Neuronal stem cell (in vitro differentiated cells): Measurements from ENCODE around the gene SNRPA1.
A peak's percentile ranks its signal among the peaks of the same experiment; 100 is the strongest.

Source experiments
- DNase-seq: peaks from one replicate; pipeline ENCODE4 v3.0.0-alpha.2; 2013; ENCODE audit warnings: low spot score
- H2AFZ ChIP-seq: one replicate; pipeline ENCODE4 v1.6.1; 2013; ENCODE audit warnings: mild to moderate bottlenecking, low read length, inconsistent platforms
- H2AK5ac ChIP-seq: 2 replicates; pipeline ENCODE4 v1.6.1; 2013; ENCODE audit warnings: low read depth, mild to moderate bottlenecking, inconsistent platforms, low read length, moderate library complexity, mixed read lengths
- H2BK120ac ChIP-seq: 2 replicates; pipeline ENCODE4 v1.6.1; 2013; ENCODE audit warnings: low read depth, mild to moderate bottlenecking, inconsistent platforms, low read length, moderate library complexity, mixed read lengths
- H2BK12ac ChIP-seq: one replicate; pipeline ENCODE4 v1.6.1; 2013; ENCODE audit warnings: low read length, inconsistent platforms
- H2BK15ac ChIP-seq: 2 replicates; pipeline ENCODE4 v1.6.1; 2013; ENCODE audit warnings: mild to moderate bottlenecking, low read length, inconsistent platforms, mixed read lengths
- H2BK5ac ChIP-seq: one replicate; pipeline ENCODE4 v1.6.1; 2013; ENCODE audit warnings: inconsistent platforms, mild to moderate bottlenecking, low read length, moderate library complexity
- H3K14ac ChIP-seq: one replicate; pipeline ENCODE4 v1.6.1; 2013; ENCODE audit warnings: low read length, inconsistent platforms
- H3K18ac ChIP-seq: 2 replicates; pipeline ENCODE4 v1.6.1; 2013; ENCODE audit warnings: low read length, inconsistent platforms
- H3K23ac ChIP-seq: 2 replicates; pipeline ENCODE4 v1.6.1; 2013; ENCODE audit warnings: low read depth, mild to moderate bottlenecking, mixed read lengths, low read length, inconsistent platforms; ENCODE audit not compliant: poor library complexity
- H3K27ac ChIP-seq: replicated peaks from 3 replicates; pipeline ENCODE4 v1.5.1; 2013; ENCODE audit warnings: low read length, inconsistent platforms
- H3K27me3 ChIP-seq, 3 experiments: 2 replicates each; pipeline ENCODE4 v1.6.1; 2013; ENCODE audit warnings: low read length in 3 of 3, mild to moderate bottlenecking in 2 of 3, inconsistent platforms in 1 of 3, low read depth in 1 of 3, mixed read lengths in 1 of 3, moderate library complexity in 1 of 3; ENCODE audit not compliant: control insufficient read depth in 3 of 3, insufficient read depth in 3 of 3
- H3K36me3 ChIP-seq, 2 donors: replicated peaks in 1 of 2; 2 replicates each; pipeline ENCODE4 v1.6.1; 2013; ENCODE audit warnings: low read length in 2 of 2; ENCODE audit not compliant: control insufficient read depth in 2 of 2, insufficient read depth in 2 of 2
- H3K4ac ChIP-seq: 2 replicates; pipeline ENCODE4 v1.6.1; 2013; ENCODE audit warnings: inconsistent platforms, mild to moderate bottlenecking, low read length, moderate library complexity
- H3K4me1 ChIP-seq, 2 donors: 1 replicate in 1 of 2; 2 replicates in 1 of 2; pipeline ENCODE4 v1.6.1; 2013; ENCODE audit warnings: low read length in 2 of 2, low read depth in 1 of 2; ENCODE audit not compliant: control insufficient read depth in 2 of 2, insufficient read depth in 1 of 2
- H3K4me2 ChIP-seq: one replicate; pipeline ENCODE4 v1.6.1; 2013; ENCODE audit warnings: mild to moderate bottlenecking, low read length, inconsistent platforms; ENCODE audit not compliant: insufficient read depth, poor library complexity, severe bottlenecking
- H3K4me3 ChIP-seq, 2 donors: 2 replicates each; pipeline ENCODE4 v1.5.1; 2013; ENCODE audit warnings: low read length in 2 of 2, mild to moderate bottlenecking in 2 of 2, inconsistent platforms in 1 of 2, moderate library complexity in 1 of 2
- H3K79me1 ChIP-seq: one replicate; pipeline ENCODE4 v1.6.1; 2013; ENCODE audit warnings: low read depth, mild to moderate bottlenecking, inconsistent platforms, low read length, moderate library complexity
- H3K9ac ChIP-seq: one replicate; pipeline ENCODE4 v1.6.1; 2013; ENCODE audit warnings: mild to moderate bottlenecking, low read depth, low read length, inconsistent platforms; ENCODE audit not compliant: poor library complexity
- H3K9me3 ChIP-seq, 2 donors: replicated peaks in 1 of 2; 2 replicates each; pipeline versions ENCODE3 to v1.6.1; 2013; ENCODE audit warnings: low read length in 2 of 2, mild to moderate bottlenecking in 2 of 2, inconsistent platforms in 1 of 2, low read depth in 1 of 2, mixed read lengths in 1 of 2, moderate library complexity in 1 of 2; ENCODE audit not compliant: control insufficient read depth in 2 of 2, insufficient read depth in 1 of 2
- H4K8ac ChIP-seq: one replicate; pipeline ENCODE4 v1.6.1; 2013; ENCODE audit warnings: low read depth, mild to moderate bottlenecking, inconsistent platforms, low read length, moderate library complexity
- H4K91ac ChIP-seq: one replicate; pipeline ENCODE4 v1.6.1; 2013; ENCODE audit warnings: low read length, low read depth, mild to moderate bottlenecking, inconsistent platforms; ENCODE audit not compliant: poor library complexity
- WGBS, 2 donors: extraction: QIAGEN DNeasy Blood & Tissue Kit; methylation state at CpG; one replicate each; pipeline ENCODE4 v1.1.7; 2013; ENCODE audit warnings: missing lambda C conversion rate in 2 of 2, mixed read lengths in 1 of 2; ENCODE audit not compliant: insufficient read length in 2 of 2, insufficient replicate concordance in 1 of 2; ENCODE audit errors: extremely low coverage in 2 of 2; 5-methylcytosine and 5-hydroxymethylcytosine counted together

SNRPA1 gene

DNA sequence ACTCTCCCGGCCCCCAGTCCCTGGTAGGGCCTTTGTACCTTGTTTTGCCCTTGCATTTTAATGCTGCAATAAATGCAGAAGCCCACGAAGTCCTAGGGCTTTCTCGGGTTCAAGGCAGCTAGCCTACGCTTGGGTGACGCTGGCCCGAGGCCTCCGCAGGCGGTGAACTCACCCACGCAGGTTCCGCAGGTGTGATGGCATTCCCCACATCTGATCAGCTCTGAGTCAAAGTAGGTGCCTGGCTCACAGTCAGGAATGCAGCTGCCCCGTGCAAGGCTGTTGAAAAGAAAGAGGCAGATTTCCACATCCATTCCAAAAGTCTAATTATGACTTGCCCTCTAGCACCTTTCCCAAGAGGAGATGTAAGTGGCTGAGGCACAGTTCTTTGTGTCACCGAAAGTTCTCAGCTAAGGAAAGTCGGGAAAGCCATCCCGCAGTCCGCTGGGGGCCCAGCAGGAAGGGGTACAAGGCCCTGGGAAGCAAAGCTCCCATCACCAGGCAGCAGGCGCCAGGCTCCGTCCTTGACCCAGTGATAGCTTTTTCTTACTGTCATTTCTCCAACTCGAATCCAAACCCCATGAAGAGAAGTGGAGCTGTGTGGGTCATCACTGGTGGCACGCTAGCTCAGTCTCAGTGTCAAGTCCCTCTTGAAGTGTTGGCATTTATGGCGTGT lies 23.2 kb upstream of the SNRPA1 start:
- peak overlapping the region; percentile 42 for H2AK5ac ChIP-seq
- H3K4me3 ChIP-seq, result no peak overlapping the region
- no peak overlapping the region for H3K27ac ChIP-seq
- no peak for DNase-seq
- H3K18ac ChIP-seq, result no peak overlapping the region
- peak overlapping the region; percentile 48 for H3K23ac ChIP-seq
- H3K4ac ChIP-seq, result no peak overlapping the region
- H2BK12ac ChIP-seq, result no peak overlapping the region
- WGBS, 2 donors, result no CpG with 5 or more reads among the region's 20 CpGs
- H3K4me2 ChIP-seq, result no peak overlapping the region
- H4K8ac ChIP-seq, result no peak overlapping the region
- H3K9me3 ChIP-seq, result no peaks in the 10 kb centered on the region
- H3K14ac ChIP-seq, result no peak overlapping the region
- peaks cover 0 to 2% of the 10 kb centered on the region in 2 donors for H3K4me1 ChIP-seq
- no peak overlapping the region for H4K91ac ChIP-seq
- no peak overlapping the region for H2BK5ac ChIP-seq
- peaks cover 0 to 2% of the 10 kb centered on the region in 2 donors for H3K36me3 ChIP-seq
- H3K9ac ChIP-seq, result no peak overlapping the region
- H3K27me3 ChIP-seq, result no peaks in the 10 kb centered on the region
- H2BK15ac ChIP-seq, result no peak overlapping the region
- no peaks in the 10 kb centered on the region for H3K79me1 ChIP-seq
- H2BK120ac ChIP-seq, result no peak overlapping the region
- no peak overlapping the region for H2AFZ ChIP-seq

GRCh38 chr15:101317336-101317872 lies 22.4 kb upstream of the SNRPA1 start:
- no peaks in the 10 kb centered on the region for H3K9me3 ChIP-seq
- H3K27ac ChIP-seq, result no peak overlapping the region
- no peak overlapping the region for H3K4me3 ChIP-seq
- H3K9ac ChIP-seq, result no peak overlapping the region
- H3K4me2 ChIP-seq, result no peak overlapping the region
- no peak overlapping the region for H3K4ac ChIP-seq
- H2BK12ac ChIP-seq, result no peak overlapping the region
- H2BK5ac ChIP-seq, result no peak overlapping the region
- H3K23ac ChIP-seq, result no peak overlapping the region
- no peak overlapping the region for H2BK120ac ChIP-seq
- H2BK15ac ChIP-seq, result no peak overlapping the region
- H3K14ac ChIP-seq, result no peak overlapping the region
- peaks cover 0 to 2% of the 10 kb centered on the region in 2 donors for H3K36me3 ChIP-seq
- no peaks in the 10 kb centered on the region for H3K79me1 ChIP-seq
- no peak overlapping the region for H4K91ac ChIP-seq
- no peak overlapping the region for H2AK5ac ChIP-seq
- H3K4me1 ChIP-seq, result peaks cover 0 to 2% of the 10 kb centered on the region in 2 donors
- no CpG with 5 or more reads among the region's 6 CpGs for WGBS, 2 donors
- H4K8ac ChIP-seq, result no peak overlapping the region
- no peak for DNase-seq
- H3K27me3 ChIP-seq, result no peaks in the 10 kb centered on the region
- no peak overlapping the region for H2AFZ ChIP-seq
- H3K18ac ChIP-seq, result no peak overlapping the region

- Histone ChIP-seq H2BK15ac (no peak overlapping the region), H3K23ac (no peak overlapping the region), H4K8ac (peak overlapping the region; percentile 86), H2BK5ac (no peak overlapping the region), H3K9ac (no peak overlapping the region), H3K79me1 (no peaks in the 10 kb centered on the region), H4K91ac (no peak overlapping the region), H3K4ac (no peak overlapping the region), H2AK5ac (no peak overlapping the region), H3K9me3 (no peaks in the 10 kb centered on the region), H3K4me3 (no peak overlapping the region), H3K14ac (no peak overlapping the region), H3K36me3 (peaks cover 0 to 2% of the 10 kb centered on the region in 2 donors), H3K27me3 (no peaks in the 10 kb centered on the region), H2BK120ac (no peak overlapping the region), H3K4me2 (no peak overlapping the region), H2BK12ac (no peak overlapping the region), H3K27ac (no peak overlapping the region), H2AFZ (no peak overlapping the region), H3K18ac (no peak overlapping the region), H3K4me1 (peaks cover 0 to 2% of the 10 kb centered on the region in 2 donors)
- no CpG with 5 or more reads among the region's 5 CpGs for WGBS, 2 donors
- no peak for DNase-seq
Observed at GRCh38 chr15:101316529-101316928, 21.5 kb upstream of the SNRPA1 start.

DNA sequence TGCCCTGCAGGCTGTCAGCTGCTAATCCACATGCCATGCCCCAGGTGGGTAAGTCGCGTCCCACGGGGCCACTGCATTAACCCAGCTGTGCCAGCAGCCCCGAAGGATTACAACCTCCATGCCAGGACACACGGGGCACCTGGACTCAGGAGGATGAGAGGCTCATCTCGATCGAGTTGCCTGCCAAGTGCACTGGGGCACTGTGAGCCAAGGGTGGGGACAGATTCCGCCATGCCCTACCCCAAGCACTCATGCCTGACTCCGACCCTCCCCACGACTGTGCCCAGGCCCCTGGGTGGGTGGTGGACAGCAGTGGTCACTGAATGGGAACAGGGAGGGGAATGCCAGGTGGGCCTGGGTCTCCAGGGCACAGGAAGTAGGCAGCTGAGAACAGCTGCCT lies 20.7 kb upstream of the SNRPA1 start:
- H3K4me3 ChIP-seq, result peak overlapping the region in 1 of 2 donors; percentile 23
- H3K27me3 ChIP-seq, result no peaks in the 10 kb centered on the region
- no peak for DNase-seq
- H2BK12ac ChIP-seq, result no peak overlapping the region
- H2AK5ac ChIP-seq, result peak overlapping the region; percentile 49
- no peak overlapping the region for H2BK120ac ChIP-seq
- no peak overlapping the region for H2AFZ ChIP-seq
- H3K9me3 ChIP-seq, result no peaks in the 10 kb centered on the region
- no peak overlapping the region for H3K23ac ChIP-seq
- no peak overlapping the region for H3K27ac ChIP-seq
- H3K4me2 ChIP-seq, result no peak overlapping the region
- H3K14ac ChIP-seq, result no peak overlapping the region
- H3K9ac ChIP-seq, result no peak overlapping the region
- no peaks in the 10 kb centered on the region for H3K79me1 ChIP-seq
- no peak overlapping the region for H4K91ac ChIP-seq
- WGBS, 2 donors, result no CpG with 5 or more reads among the region's 10 CpGs
- no peak overlapping the region for H2BK5ac ChIP-seq
- no peak overlapping the region for H2BK15ac ChIP-seq
- H3K4ac ChIP-seq, result no peak overlapping the region
- peaks cover 0 to 2% of the 10 kb centered on the region in 2 donors for H3K4me1 ChIP-seq
- H4K8ac ChIP-seq, result no peak overlapping the region
- peak overlapping the region; percentile 74 for H3K18ac ChIP-seq
- peaks cover 0 to 2% of the 10 kb centered on the region in 2 donors for H3K36me3 ChIP-seq
